Parathyroid adenoma (tissue), 2 donors: ENCODE measurements around the gene PAOX.

Experiments
- H2AFZ ChIP-seq: fragments of 300-600 bp; sonication (generic); one replicate; pipeline ENCODE4 v1.7.0; 2017; ENCODE audit warnings: antibody characterized with exemption, mild to moderate bottlenecking
- H3K27ac ChIP-seq: fragments of 300-600 bp; sonication (generic); one replicate; pipeline ENCODE4 v1.7.0; 2017
- H3K27me3 ChIP-seq: fragments of 300-600 bp; sonication (generic); one replicate; pipeline ENCODE4 v1.7.0; 2017; ENCODE audit warnings: low read length; ENCODE audit not compliant: control insufficient read depth, insufficient read depth
- H3K36me3 ChIP-seq: fragments of 300-600 bp; sonication (generic); one replicate; pipeline ENCODE4 v1.7.0; 2017; ENCODE audit warnings: low read length; ENCODE audit not compliant: control insufficient read depth, insufficient read depth
- H3K4me1 ChIP-seq: fragments of 300-600 bp; sonication (generic); one replicate; pipeline ENCODE4 v1.7.0; 2017; ENCODE audit warnings: control low read depth
- H3K4me2 ChIP-seq: fragments of 300-600 bp; sonication (generic); one replicate; pipeline ENCODE4 v1.7.0; 2017; ENCODE audit warnings: low read length
- H3K4me3 ChIP-seq: fragments of 300-600 bp; sonication (generic); one replicate; pipeline ENCODE4 v1.7.0; 2017; ENCODE audit warnings: low read depth, low read length
- H3K79me2 ChIP-seq: fragments of 300-600 bp; sonication (generic); one replicate; pipeline ENCODE4 v1.7.0; 2017; ENCODE audit warnings: control low read depth
- H3K9ac ChIP-seq: fragments of 300-600 bp; sonication (generic); one replicate; pipeline ENCODE4 v1.7.0; 2017; ENCODE audit warnings: mild to moderate bottlenecking
- H3K9me3 ChIP-seq: fragments of 300-600 bp; sonication (generic); one replicate; pipeline ENCODE4 v1.7.0; 2017; ENCODE audit warnings: low read length; ENCODE audit not compliant: control insufficient read depth
- CTCF ChIP-seq: fragments of 300-600 bp; sonication (generic); IDR thresholded peaks from one replicate; pipeline ENCODE4 v1.7.0; 2017; ENCODE audit warnings: antibody characterized with exemption, mild to moderate bottlenecking
- donor health status: primary hyperparathyroidism.

The PAOX gene

DNA sequence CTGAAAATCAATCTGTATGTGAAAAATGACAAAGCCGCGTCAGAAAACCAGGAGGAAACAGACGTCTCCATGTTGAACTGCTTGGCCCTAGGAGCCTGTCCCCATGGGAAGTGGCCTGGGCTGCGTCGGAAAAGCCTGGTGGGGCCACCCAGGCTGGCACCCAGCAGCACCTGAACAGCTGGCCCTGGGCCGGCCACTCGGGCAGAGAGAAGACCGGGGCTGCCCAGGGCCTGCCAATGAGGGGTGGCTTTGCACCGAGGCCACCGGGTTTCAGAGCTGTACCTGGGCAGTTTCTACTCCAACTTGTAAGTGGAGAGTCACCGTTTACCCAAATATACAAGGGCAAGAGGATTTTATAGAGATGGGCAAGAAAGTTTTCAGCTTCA, 20.1 kb upstream of the PAOX start:
- no peak overlapping the region for H2AFZ ChIP-seq
- H3K27ac ChIP-seq, result no peak overlapping the region
- H3K9ac ChIP-seq, result no peak overlapping the region
- H3K4me3 ChIP-seq, result no peak overlapping the region
- no peak for TF ChIP-seq CTCF
- H3K36me3 ChIP-seq, result no peaks in the 10 kb centered on the region
- peaks cover 6% of the 10 kb centered on the region for H3K4me1 ChIP-seq
- no peaks in the 10 kb centered on the region for H3K27me3 ChIP-seq
- no peaks in the 10 kb centered on the region for H3K9me3 ChIP-seq
- no peak overlapping the region for H3K4me2 ChIP-seq
- H3K79me2 ChIP-seq, result no peaks in the 10 kb centered on the region

DNA sequence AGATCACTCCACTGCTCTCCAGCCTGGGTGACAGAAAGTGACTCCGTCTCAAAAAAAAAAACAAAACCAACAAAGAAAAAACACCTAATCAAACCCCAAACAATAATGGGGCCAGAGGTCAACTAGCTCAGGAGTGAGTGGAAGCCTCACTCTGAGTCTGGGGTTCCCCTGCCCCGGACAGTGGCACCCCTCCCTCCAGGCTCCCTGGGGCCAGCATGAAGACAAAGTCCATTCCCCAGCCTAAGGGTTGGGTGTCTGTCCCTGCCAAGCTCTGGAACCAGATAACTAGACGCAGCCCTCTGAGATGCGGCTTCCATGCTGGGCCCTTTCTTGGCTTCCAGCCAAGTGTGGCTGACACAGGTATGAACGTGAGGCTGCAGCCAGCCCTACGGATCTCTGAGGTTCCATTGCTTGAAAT, 19.5 kb upstream of the PAOX start:
- no peak overlapping the region for H3K27ac ChIP-seq

DNA sequence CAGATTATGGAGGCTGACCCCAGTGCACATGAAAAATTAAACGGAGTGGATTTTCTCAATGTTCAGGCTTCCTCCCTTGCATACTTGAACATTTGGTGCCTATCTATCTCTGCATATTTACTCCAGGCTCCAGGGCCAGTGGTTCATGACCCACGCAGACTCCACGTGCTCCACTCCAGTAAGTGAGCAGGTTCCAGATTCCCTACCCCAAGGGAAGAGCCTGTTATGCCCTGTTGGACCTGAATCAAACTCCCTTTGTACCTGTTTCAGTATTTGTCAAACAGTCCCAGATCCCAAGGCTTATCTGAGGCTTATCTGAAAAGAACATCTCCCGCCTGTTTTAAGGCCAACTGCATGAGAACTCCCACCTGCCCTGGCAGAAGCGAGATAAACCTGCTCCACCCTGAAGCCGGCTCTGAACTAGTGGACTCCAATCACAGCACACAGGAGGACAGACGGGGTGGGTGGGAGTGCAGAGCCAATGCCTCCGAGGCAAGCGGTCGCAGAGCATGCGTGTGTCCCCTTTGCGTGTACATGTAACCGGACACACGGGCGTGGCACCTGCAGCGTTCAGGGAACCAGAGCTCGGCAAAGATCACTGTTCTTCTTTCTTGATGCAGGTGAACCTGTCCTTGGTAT, 19.0 kb upstream of the PAOX start:
- Histone ChIP-seq H3K4me1 (peaks cover 6% of the 10 kb centered on the region), H2AFZ (peak overlapping the region; percentile 10)
- TF ChIP-seq CTCF, result no peak

More for the DNA sequence above, 19.5 kb upstream of the PAOX start:
- no peaks in the 10 kb centered on the region for H3K9me3 ChIP-seq
- H2AFZ ChIP-seq, result peak overlapping the region; percentile 10
- no peaks in the 10 kb centered on the region for H3K27me3 ChIP-seq
- H3K4me1 ChIP-seq, result peaks cover 6% of the 10 kb centered on the region
- H3K79me2 ChIP-seq, result no peaks in the 10 kb centered on the region
- no peak overlapping the region for H3K9ac ChIP-seq
- H3K4me3 ChIP-seq, result no peak overlapping the region
- no peak overlapping the region for H3K4me2 ChIP-seq
- no peak for TF ChIP-seq CTCF
- no peaks in the 10 kb centered on the region for H3K36me3 ChIP-seq

DNA sequence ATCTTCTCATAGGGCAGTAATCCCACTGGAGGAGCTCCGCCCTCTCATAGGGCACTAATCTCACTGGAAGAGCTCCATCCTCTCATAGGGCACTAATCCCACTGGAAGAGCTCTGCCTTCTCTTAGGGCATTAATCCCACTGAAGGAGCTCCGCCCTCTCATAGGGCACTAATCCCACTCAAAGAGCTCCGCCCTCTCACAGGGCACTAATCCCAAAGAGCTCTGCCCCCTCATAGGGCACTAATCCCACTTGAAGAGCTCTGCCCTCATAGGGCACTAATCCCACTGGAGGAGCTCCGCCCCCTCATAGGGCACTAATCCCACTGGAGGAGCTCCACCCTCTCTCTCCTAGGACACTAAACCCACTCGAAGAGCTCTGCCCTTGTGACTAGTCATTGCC, 17.8 kb upstream of the PAOX start:
- no peaks in the 10 kb centered on the region for H3K36me3 ChIP-seq
- H3K9ac ChIP-seq, result no peak overlapping the region
- no peak overlapping the region for H2AFZ ChIP-seq
- no peak overlapping the region for H3K27ac ChIP-seq
- no peaks in the 10 kb centered on the region for H3K27me3 ChIP-seq
- H3K4me1 ChIP-seq, result peaks cover 6% of the 10 kb centered on the region
- no peak overlapping the region for H3K4me2 ChIP-seq
- no peaks in the 10 kb centered on the region for H3K79me2 ChIP-seq
- H3K9me3 ChIP-seq, result no peaks in the 10 kb centered on the region
- no peak overlapping the region for H3K4me3 ChIP-seq
- TF ChIP-seq CTCF, result no peak

More for the DNA sequence above, 19.0 kb upstream of the PAOX start:
- Histone ChIP-seq H3K9me3 (no peaks in the 10 kb centered on the region), H3K27ac (no peak overlapping the region), H3K4me2 (no peak overlapping the region), H3K36me3 (no peaks in the 10 kb centered on the region), H3K79me2 (no peaks in the 10 kb centered on the region), H3K4me3 (no peak overlapping the region), H3K27me3 (no peaks in the 10 kb centered on the region), H3K9ac (no peak overlapping the region)

DNA sequence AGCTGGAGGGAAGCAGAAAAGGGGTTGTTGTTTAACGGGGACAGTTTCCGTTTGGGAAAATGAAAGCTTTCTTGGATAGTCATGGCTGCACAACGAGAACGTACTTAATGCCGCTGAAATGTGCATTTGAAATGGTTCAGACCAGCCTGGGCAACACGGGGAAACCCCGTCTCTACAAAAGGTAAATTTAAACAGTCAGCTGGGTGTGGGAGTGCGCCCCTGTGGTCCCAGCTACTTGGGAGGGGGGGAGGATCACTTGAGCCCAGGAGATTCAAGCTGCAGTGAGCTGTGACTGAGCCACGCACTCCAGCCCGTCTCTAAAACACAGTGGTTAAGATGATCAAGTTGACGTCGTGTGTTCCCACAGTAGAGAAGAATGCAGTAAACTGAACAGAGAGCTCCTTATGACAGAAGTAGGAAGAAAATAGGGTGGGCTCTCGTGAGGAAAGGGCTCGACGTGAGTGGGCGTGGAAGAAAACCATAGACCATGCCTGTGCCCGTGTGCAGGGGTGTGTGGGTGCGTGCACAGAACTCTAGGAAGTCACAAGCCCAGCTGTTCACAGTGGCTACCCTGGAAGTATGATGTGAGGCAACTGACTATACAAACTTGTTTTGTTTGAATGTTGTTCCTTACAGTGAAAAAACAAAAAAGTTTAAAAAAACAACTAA, 17.2 kb upstream of the PAOX start:
- Histone ChIP-seq H3K9me3 (no peaks in the 10 kb centered on the region), H3K79me2 (no peaks in the 10 kb centered on the region)

More for the DNA sequence above, 17.2 kb upstream of the PAOX start:
- no peak overlapping the region for H3K4me3 ChIP-seq
- no peak for TF ChIP-seq CTCF
- H2AFZ ChIP-seq, result no peak overlapping the region
- H3K4me1 ChIP-seq, result peaks cover 6% of the 10 kb centered on the region
- H3K4me2 ChIP-seq, result no peak overlapping the region
- H3K27me3 ChIP-seq, result no peaks in the 10 kb centered on the region
- H3K9ac ChIP-seq, result no peak overlapping the region
- no peaks in the 10 kb centered on the region for H3K36me3 ChIP-seq
- H3K27ac ChIP-seq, result no peak overlapping the region
